WTC11 (cell line): Measurements from ENCODE around the gene AKNAD1. TPM values are rescaled to one million over a fixed set of nuclear protein-coding genes. Genes with fewer than 3 reads are reported as not detected.

Source experiments
- ATAC-seq: fragments of 200-7000 bp; cut with Tn5 transposase; 2 replicates; pipeline ENCODE4 v1.10.0; 2021; ENCODE audit warnings: mild to moderate bottlenecking, moderate library complexity
- CTCF ChIA-PET: fragments of 300-600 bp; sonication (Branson Sonifier 250); formaldehyde crosslinking; loops from one replicate; lab custom pipeline; 2021; ENCODE audit warnings: antibody characterized with exemption; lab: Charles Lee
- POLR2A ChIA-PET: fragments of 350-600 bp; sonication (Branson Sonifier 250); formaldehyde crosslinking; loops from one replicate; lab custom pipeline; 2021; ENCODE audit warnings: antibody characterized with exemption; lab: Charles Lee
- DNase-seq: peaks from one replicate; pipeline ENCODE4 v3.0.0; 2021; ENCODE audit warnings: low spot score
- H3K27ac Mint-ChIP-seq: 2 replicates; pipeline ENCODE4 v1.8.0; 2021; ENCODE audit warnings: mixed read lengths
- H3K27me3 Mint-ChIP-seq: 2 replicates; pipeline ENCODE4 v1.8.0; 2021; ENCODE audit warnings: low read depth, mild to moderate bottlenecking, moderate library complexity, mixed read lengths
- H3K36me3 Mint-ChIP-seq: 2 replicates; pipeline ENCODE4 v1.8.0; 2021; ENCODE audit warnings: mixed read lengths
- H3K4me1 Mint-ChIP-seq: 2 replicates; pipeline ENCODE4 v1.8.0; 2022; ENCODE audit warnings: mixed read lengths
- H3K4me3 Mint-ChIP-seq: 2 replicates; pipeline ENCODE4 v1.8.0; 2021; ENCODE audit warnings: mild to moderate bottlenecking, moderate library complexity, mixed read lengths
- H3K9me3 Mint-ChIP-seq: 2 replicates; pipeline ENCODE4 v1.8.0; 2021; ENCODE audit warnings: mixed read lengths
- AR ChIP-seq: fragments of 250-450 bp; sonication (Bioruptor Pico); IDR thresholded peaks from 2 replicates; pipeline ENCODE4 v1.9.0; 2021; ENCODE audit warnings: mild to moderate bottlenecking
- CBFB ChIP-seq: sonication (generic); formaldehyde crosslinking; IDR thresholded peaks from 2 replicates; pipeline ENCODE4 v1.8.1; 2022; ENCODE audit warnings: mild to moderate bottlenecking, low read depth, missing genetic modification reagents
- CREM ChIP-seq: sonication (generic); formaldehyde crosslinking; IDR thresholded peaks from 2 replicates; pipeline ENCODE4 v1.8.1; 2022; ENCODE audit warnings: mild to moderate bottlenecking, missing genetic modification reagents, moderate library complexity
- EMX1 ChIP-seq: fragments of 250-450 bp; sonication (Bioruptor Pico); IDR thresholded peaks from 2 replicates; pipeline ENCODE4 v1.8.0; 2021; ENCODE audit warnings: mild to moderate bottlenecking
- ESRRA ChIP-seq: sonication (generic); formaldehyde crosslinking; IDR thresholded peaks from 2 replicates; pipeline ENCODE4 v1.8.1; 2022; ENCODE audit warnings: mild to moderate bottlenecking, missing genetic modification reagents, borderline replicate concordance
- FOXJ3 ChIP-seq: sonication (generic); formaldehyde crosslinking; IDR thresholded peaks from 2 replicates; pipeline ENCODE4 v1.9.0; 2021; ENCODE audit warnings: missing genetic modification reagents, mild to moderate bottlenecking, borderline replicate concordance
- GTF2I ChIP-seq: fragments of 250-450 bp; sonication (Bioruptor Pico); conservative IDR thresholded peaks from 2 replicates; pipeline ENCODE4 v1.4.0; 2021; ENCODE audit warnings: mild to moderate bottlenecking
- HMGA2 ChIP-seq: fragments of 250-450 bp; sonication (Bioruptor Pico); IDR thresholded peaks from 2 replicates; pipeline ENCODE4 v1.4.0; 2021; ENCODE audit warnings: mild to moderate bottlenecking, moderate library complexity
- IRF2 ChIP-seq: sonication (generic); formaldehyde crosslinking; IDR thresholded peaks from 2 replicates; pipeline ENCODE4 v1.8.0; 2022; ENCODE audit warnings: low read depth, missing genetic modification reagents, borderline replicate concordance
- JUN ChIP-seq: sonication (generic); formaldehyde crosslinking; IDR thresholded peaks from 2 replicates; pipeline ENCODE4 v1.8.0; 2023; ENCODE audit warnings: mild to moderate bottlenecking, missing genetic modification reagents
- NFE2L1 ChIP-seq: sonication (generic); formaldehyde crosslinking; IDR thresholded peaks from 2 replicates; pipeline ENCODE4 v1.8.1; 2023; ENCODE audit warnings: missing genetic modification reagents
- NFYB ChIP-seq: sonication (generic); formaldehyde crosslinking; conservative IDR thresholded peaks from 2 replicates; pipeline ENCODE4 v1.8.0; 2022; ENCODE audit warnings: low read depth, missing genetic modification reagents
- OVOL2 ChIP-seq: fragments of 250-450 bp; sonication (Bioruptor Pico); IDR thresholded peaks from 2 replicates; pipeline ENCODE4 v1.9.0; 2021; ENCODE audit warnings: mild to moderate bottlenecking, borderline replicate concordance
- PRRX2 ChIP-seq: fragments of 250-450 bp; sonication (Bioruptor Pico); IDR thresholded peaks from 2 replicates; pipeline ENCODE4 v1.8.0; 2021; ENCODE audit warnings: mild to moderate bottlenecking
- RORB ChIP-seq: fragments of 250-450 bp; sonication (Bioruptor Pico); IDR thresholded peaks from 2 replicates; pipeline ENCODE4 v1.9.0; 2021; ENCODE audit warnings: mild to moderate bottlenecking
- SMAD4 ChIP-seq: sonication (generic); formaldehyde crosslinking; IDR thresholded peaks from 2 replicates; pipeline ENCODE4 v1.8.0; 2022; ENCODE audit warnings: mild to moderate bottlenecking, missing genetic modification reagents
- SOX15 ChIP-seq: fragments of 250-450 bp; sonication (Bioruptor Pico); IDR thresholded peaks from 2 replicates; pipeline ENCODE4 v1.9.0; 2021; ENCODE audit warnings: mild to moderate bottlenecking
- SP1 ChIP-seq: sonication (generic); formaldehyde crosslinking; conservative IDR thresholded peaks from 2 replicates; pipeline ENCODE4 v1.8.1; 2022; ENCODE audit warnings: missing genetic modification reagents
- STAT6 ChIP-seq: sonication (generic); formaldehyde crosslinking; conservative IDR thresholded peaks from 2 replicates; pipeline ENCODE4 v1.8.1; 2023; ENCODE audit warnings: mild to moderate bottlenecking, low read depth, missing genetic modification reagents, moderate library complexity
- TP53 ChIP-seq: sonication (generic); formaldehyde crosslinking; IDR thresholded peaks from 2 replicates; pipeline ENCODE4 v1.8.1; 2023; ENCODE audit warnings: mild to moderate bottlenecking, missing genetic modification reagents
- USF2 ChIP-seq: sonication (generic); formaldehyde crosslinking; IDR thresholded peaks from 2 replicates; pipeline ENCODE4 v1.8.1; 2023; ENCODE audit warnings: mild to moderate bottlenecking, missing genetic modification reagents, moderate library complexity
- ZNF121 ChIP-seq: sonication (generic); formaldehyde crosslinking; IDR thresholded peaks from 2 replicates; pipeline ENCODE4 v1.8.0; 2023; ENCODE audit warnings: missing genetic modification reagents
- ZNF138 ChIP-seq: sonication (generic); formaldehyde crosslinking; conservative IDR thresholded peaks from 2 replicates; pipeline ENCODE4 v1.8.1; 2022; ENCODE audit warnings: mild to moderate bottlenecking, moderate library complexity, missing genetic modification reagents
- ZNF219 ChIP-seq: sonication (generic); formaldehyde crosslinking; IDR thresholded peaks from 2 replicates; pipeline ENCODE4 v1.8.0; 2023; ENCODE audit warnings: missing genetic modification reagents, mild to moderate bottlenecking, borderline replicate concordance
- ZNF281 ChIP-seq: sonication (generic); formaldehyde crosslinking; IDR thresholded peaks from 2 replicates; pipeline ENCODE4 v1.8.0; 2023; ENCODE audit warnings: mild to moderate bottlenecking, missing genetic modification reagents
- ZNF416 ChIP-seq: fragments of 250-450 bp; sonication (Bioruptor Pico); IDR thresholded peaks from 2 replicates; pipeline ENCODE4 v1.9.0; 2021; ENCODE audit warnings: mild to moderate bottlenecking, inconsistent platforms
- total RNA-seq: library from RNA; stranded (reverse); gene quantifications from 3 replicates; pipeline ENCODE4 v1.2.3, GENCODE V29; 2021
- TF ChIP-seq, protein P1 (sequence below): fragments of 250-450 bp; sonication (Bioruptor Pico); IDR thresholded peaks from 2 replicates; pipeline ENCODE4 v1.9.0; 2021; ENCODE audit warnings: moderate library complexity, mild to moderate bottlenecking, inconsistent platforms, borderline replicate concordance

The AKNAD1 gene
- total RNA-seq, 1 experiment from 2014 or later = not detected

DNA sequence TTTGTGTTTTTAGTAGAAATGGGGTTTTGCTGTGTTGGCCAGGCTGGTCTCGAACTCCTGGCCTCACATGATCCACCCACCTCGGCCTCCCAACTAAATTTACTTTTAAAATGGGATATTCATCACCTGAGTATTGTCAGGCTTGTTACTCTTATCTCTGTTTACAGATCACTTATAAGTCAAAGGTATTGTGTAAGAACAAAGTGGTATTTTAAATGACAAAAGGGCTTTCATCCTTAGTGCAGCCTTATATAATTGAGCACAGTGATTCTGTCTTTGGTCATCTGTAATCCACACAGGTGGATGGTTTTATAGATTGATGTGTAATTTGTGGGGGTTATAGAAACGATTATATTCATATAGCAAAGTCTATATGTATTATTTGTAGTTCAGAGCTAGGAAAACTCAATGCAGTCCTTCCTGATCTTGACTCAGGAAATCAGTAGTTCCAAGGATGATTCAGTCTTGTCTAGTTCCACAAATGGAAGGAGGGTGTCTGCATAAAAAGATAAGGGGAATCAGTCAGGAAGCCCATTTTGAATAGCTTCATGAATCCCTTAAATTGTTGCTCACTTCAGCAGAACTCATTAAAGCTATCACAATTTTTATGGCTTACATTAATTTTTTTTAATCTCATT lies 75.8 kb downstream of the AKNAD1 start (continued):
- TF ChIP-seq CREM (no peak), HMGA2 (CRISPR knock-in tag) (no peak), RORB (CRISPR knock-in tag) (no peak), ZNF416 (CRISPR knock-in tag) (no peak), ZNF138 (no peak), SMAD4 (CRISPR knock-in tag) (no peak), TP53 (CRISPR knock-in tag) (no peak), USF2 (CRISPR knock-in tag) (no peak), SOX15 (CRISPR knock-in tag) (no peak), STAT6 (no peak), AR (CRISPR knock-in tag) (no peak), SP1 (CRISPR knock-in tag) (no peak), CBFB (no peak)
- TF ChIP-seq, protein P1, sequence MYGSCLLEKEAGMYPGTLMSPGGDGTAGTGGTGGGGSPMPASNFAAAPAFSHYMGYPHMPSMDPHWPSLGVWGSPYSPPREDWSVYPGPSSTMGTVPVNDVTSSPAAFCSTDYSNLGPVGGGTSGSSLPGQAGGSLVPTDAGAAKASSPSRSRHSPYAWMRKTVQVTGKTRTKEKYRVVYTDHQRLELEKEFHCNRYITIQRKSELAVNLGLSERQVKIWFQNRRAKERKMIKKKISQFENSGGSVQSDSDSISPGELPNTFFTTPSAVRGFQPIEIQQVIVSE (CRISPR knock-in tag) = no peak

- H3K4me3 Mint-ChIP-seq = no peak overlapping the region
- peaks cover 49% of the 10 kb centered on the region for H3K36me3 Mint-ChIP-seq
- DNase-seq = no peak
- no peak overlapping the region for H3K27ac Mint-ChIP-seq
- H3K9me3 Mint-ChIP-seq = peaks cover 14% of the 10 kb centered on the region
- ChIA-PET CTCF (no interaction called here), POLR2A (no interaction called here)
- H3K27me3 Mint-ChIP-seq = no peaks in the 10 kb centered on the region
- no peak for ATAC-seq
- H3K4me1 Mint-ChIP-seq = peaks cover 4% of the 10 kb centered on the region; the same call in 1 of the 2 replicates
- TF ChIP-seq NFYB (CRISPR knock-in tag) (no peak), ESRRA (no peak), FOXJ3 (CRISPR knock-in tag) (no peak), TP53 (CRISPR knock-in tag) (no peak), USF2 (CRISPR knock-in tag) (no peak), GTF2I (CRISPR knock-in tag) (no peak), ZNF281 (no peak), JUN (CRISPR knock-in tag) (no peak), ZNF219 (CRISPR knock-in tag) (no peak), ZNF121 (CRISPR knock-in tag) (no peak), PRRX2 (CRISPR knock-in tag) (no peak), IRF2 (CRISPR knock-in tag) (no peak), EMX1 (CRISPR knock-in tag) (no peak), SMAD4 (CRISPR knock-in tag) (no peak), NFE2L1 (CRISPR knock-in tag) (no peak), OVOL2 (CRISPR knock-in tag) (no peak)
- TF ChIP-seq, protein P1 (CRISPR knock-in tag) = no peak
These were observed 77.4 kb downstream of the AKNAD1 start for GRCh38 chr1:108779455-108779854.
